Measurements from ENCODE around the gene MAVS.

MAVS gene

GRCh38 chr20:3915691-3916090 lies 69.1 kb downstream of the MAVS start:
- no peak for DNase-seq

GRCh38 chr20:3916364-3916763 lies 69.7 kb downstream of the MAVS start:
- DNase-seq = no peak

GRCh38 chr20:3919352-3919751 lies 72.7 kb downstream of the MAVS start:
- DNase-seq = no peak

GRCh38 chr20:3922223-3922982 lies 75.8 kb downstream of the MAVS start:
- DNase-seq = no peak

GRCh38 chr20:3922983-3923339 lies 76.3 kb downstream of the MAVS start:
- no peak for DNase-seq

- DNase-seq = no peak
Measured at GRCh38 chr20:3923818-3924217, 77.2 kb downstream of the MAVS start.

GRCh38 chr20:3924304-3925112 lies 77.9 kb downstream of the MAVS start:
- no peak for DNase-seq

- DNase-seq = no peak
Measured at GRCh38 chr20:3925113-3925695, 78.6 kb downstream of the MAVS start.

Measured in eye (tissue), 1 donor.